IMR-90 (cell line): ENCODE measurements around the gene ZXDC. TPM values are rescaled to one million over a fixed set of nuclear protein-coding genes. Genes with fewer than 3 reads are reported as not detected.

Experiments used
- ATAC-seq: fragments of 200-7000 bp; cut with Tn5 transposase; 2 replicates; pipeline ENCODE4 v1.9.1; 2020; ENCODE audit warnings: low read depth, mild to moderate bottlenecking, moderate library complexity
- BruUV-seq: library from RNA; stranded (reverse); fragments of 400-500 nt; replicated peaks from 2 replicates; lab custom pipeline; 2021; lab: Mats Ljungman, UMichigan
- CTCF ChIA-PET: fragments of 300-600 bp; formaldehyde crosslinking; extraction: SDS; loops from one replicate; lab custom pipeline; 2021; ENCODE audit warnings: antibody characterized with exemption; lab: Yijun Ruan, JAX
- POLR2A ChIA-PET: fragments of 300-600 bp; sonication (Branson Sonifier 250); formaldehyde crosslinking; loops from one replicate; lab custom pipeline; 2022; ENCODE audit warnings: antibody characterized with exemption; ENCODE audit not compliant: unreplicated experiment; lab: Charles Lee
- DNase-seq: peaks from one replicate; pipeline ENCODE4 v3.0.0; 2013
- H2AFZ ChIP-seq: replicated peaks from 2 replicates; pipeline ENCODE3; 2013; ENCODE audit warnings: low read length, mild to moderate bottlenecking; ENCODE audit not compliant: poor library complexity
- H2AK5ac ChIP-seq: 2 replicates; pipeline ENCODE4 v1.6.1; 2013; ENCODE audit warnings: low read depth, low read length, inconsistent platforms
- H2AK9ac ChIP-seq: replicated peaks from 2 replicates; pipeline ENCODE3; 2013; ENCODE audit warnings: mild to moderate bottlenecking, low read depth, low read length, moderate library complexity; ENCODE audit not compliant: poor library complexity
- H2BK120ac ChIP-seq: 2 replicates; pipeline ENCODE4 v1.6.1; 2013; ENCODE audit warnings: low read depth, low read length, inconsistent platforms
- H2BK15ac ChIP-seq: 3 replicates; pipeline ENCODE4 v1.6.1; 2013; ENCODE audit warnings: low read depth, low read length, inconsistent platforms
- H2BK20ac ChIP-seq: 2 replicates; pipeline ENCODE4 v1.6.1; 2013; ENCODE audit warnings: low read depth, mild to moderate bottlenecking, inconsistent platforms, low read length, moderate library complexity
- H2BK5ac ChIP-seq: 2 replicates; pipeline ENCODE4 v1.6.1; 2013; ENCODE audit warnings: mild to moderate bottlenecking, low read depth, low read length, inconsistent platforms; ENCODE audit not compliant: poor library complexity, severe bottlenecking
- H3K14ac ChIP-seq: replicated peaks from 2 replicates; pipeline ENCODE4 v1.6.1; 2013; ENCODE audit warnings: low read depth, low read length, inconsistent platforms
- H3K18ac ChIP-seq: 2 replicates; pipeline ENCODE4 v1.6.1; 2013; ENCODE audit warnings: low read depth, low read length, control low read depth
- H3K23ac ChIP-seq: 2 replicates; pipeline ENCODE4 v1.6.1; 2013; ENCODE audit warnings: low read depth, low read length, inconsistent platforms
- H3K27ac ChIP-seq: 2 replicates; pipeline ENCODE4 v1.5.1; 2013; ENCODE audit warnings: mild to moderate bottlenecking, control low read depth, low read length; ENCODE audit not compliant: insufficient read depth
- H3K27me3 ChIP-seq: 2 replicates; pipeline ENCODE4 v1.6.1; 2013; ENCODE audit warnings: low read length; ENCODE audit not compliant: control insufficient read depth, insufficient read depth
- H3K36me3 ChIP-seq: 2 replicates; pipeline ENCODE4 v1.6.1; 2013; ENCODE audit warnings: low read length, mixed read lengths; ENCODE audit not compliant: control insufficient read depth, insufficient read depth
- H3K4ac ChIP-seq: 2 replicates; pipeline ENCODE4 v1.6.1; 2013; ENCODE audit warnings: low read depth, low read length, inconsistent platforms
- H3K4me1 ChIP-seq: 2 replicates; pipeline ENCODE4 v1.6.1; 2013; ENCODE audit warnings: low read length, mixed read lengths; ENCODE audit not compliant: control insufficient read depth, insufficient read depth
- H3K4me2 ChIP-seq: 2 replicates; pipeline ENCODE4 v1.6.1; 2013; ENCODE audit warnings: low read depth, mild to moderate bottlenecking, control low read depth, low read length, moderate library complexity
- H3K4me3 ChIP-seq: 2 replicates; pipeline ENCODE4 v1.5.1; 2013; ENCODE audit warnings: low read depth, mild to moderate bottlenecking, control low read depth, low read length, moderate library complexity; ENCODE audit not compliant: insufficient read depth
- H3K56ac ChIP-seq: 2 replicates; pipeline ENCODE4 v1.6.1; 2013; ENCODE audit warnings: low read length, inconsistent platforms; ENCODE audit not compliant: insufficient read depth; ENCODE audit errors: extremely low read depth
- H3K79me1 ChIP-seq, 2 experiments: 2 replicates each; pipeline ENCODE4 v1.6.1; 2013; ENCODE audit warnings: low read length in 2 of 2, inconsistent platforms in 1 of 2, low read depth in 1 of 2
- H3K9ac ChIP-seq: 2 replicates; pipeline ENCODE4 v1.6.1; 2013; ENCODE audit warnings: low read depth, low read length, control low read depth
- H3K9me1 ChIP-seq: 2 replicates; pipeline ENCODE4 v1.6.1; 2013; ENCODE audit warnings: low read length, inconsistent platforms; ENCODE audit not compliant: insufficient read depth
- H3K9me3 ChIP-seq: 2 replicates; pipeline ENCODE4 v1.6.1; 2013; ENCODE audit warnings: low read length; ENCODE audit not compliant: control insufficient read depth, insufficient read depth
- H4K20me1 ChIP-seq: 2 replicates; pipeline ENCODE4 v1.6.1; 2013; ENCODE audit warnings: low read length, inconsistent platforms; ENCODE audit not compliant: insufficient read depth
- H4K5ac ChIP-seq: 2 replicates; pipeline ENCODE4 v1.6.1; 2013; ENCODE audit warnings: mild to moderate bottlenecking, low read depth, low read length, control low read depth
- H4K8ac ChIP-seq, 2 experiments: 2 replicates each; pipeline ENCODE4 v1.6.1; 2013; ENCODE audit warnings: low read depth in 2 of 2, low read length in 2 of 2, control low read depth in 1 of 2, inconsistent platforms in 1 of 2
- H4K91ac ChIP-seq: 2 replicates; pipeline ENCODE4 v1.6.1; 2013; ENCODE audit warnings: low read depth, low read length, inconsistent platforms; ENCODE audit not compliant: insufficient read depth
- POLR2A ChIP-seq: IDR thresholded peaks from 2 replicates; pipeline ENCODE4 v1.6.1; 2012; ENCODE audit warnings: mild to moderate bottlenecking, low read depth, low read length
- RFX5 ChIP-seq: IDR thresholded peaks from 2 replicates; pipeline ENCODE4 v1.8.0; 2012; ENCODE audit warnings: low read depth, mild to moderate bottlenecking, low read length, moderate library complexity
- SMC3 ChIP-seq: fragments of 150-350 bp; IDR thresholded peaks from 2 replicates; pipeline ENCODE4 v1.6.1; 2016; ENCODE audit warnings: low read depth, mild to moderate bottlenecking, antibody characterized with exemption, low read length, moderate library complexity
- WGBS, 2 experiments: methylation state at CpG; one replicate each; pipeline versions ENCODE4 v1.1.5 to v1.1.7; 2013; ENCODE audit warnings: missing lambda C conversion rate in 2 of 2; ENCODE audit not compliant: insufficient read length in 1 of 2; ENCODE audit errors: extremely low coverage in 2 of 2; 5-methylcytosine and 5-hydroxymethylcytosine counted together
- dilution Hi-C: fragments of 300-500 bp; cut with HindIII; formaldehyde crosslinking; loops from one replicate; pipeline ENCODE4 v1.14.3; 2018; ENCODE audit warnings: low sequenced_read_pairs; ENCODE audit not compliant: unreplicated experiment
- in situ Hi-C: fragments of 300-500 bp; cut with MboI; formaldehyde crosslinking; loops from 3 replicates; pipeline ENCODE4 v1.14.3; 2019; ENCODE audit warnings: low sequenced_read_pairs, inconsistent platforms, mixed read lengths
- intact Hi-C: fragments of 100-400 bp; cut with micrococcal nuclease; formaldehyde crosslinking; loops from 2 replicates; pipeline ENCODE4 v1.10.0; 2022
- polyA plus RNA-seq, 3 experiments: library from polyadenylated mRNA; depleted of rRNA; stranded (reverse); fragments of >200 nt; gene quantifications; 2 replicates each; pipeline ENCODE4 v1.2.3, GENCODE V29; 2012; ENCODE audit warnings: low replicate concordance in 1 of 3
- total RNA-seq: library from RNA; depleted of rRNA; stranded (reverse); fragments of >200 nt; gene quantifications from 2 replicates; pipeline ENCODE4 v1.2.3, GENCODE V29; 2012
- TF ChIP-seq, protein P1 (sequence below): conservative IDR thresholded peaks from 2 replicates; pipeline ENCODE4 v1.5.1; 2012; ENCODE audit warnings: mild to moderate bottlenecking, low read depth, low read length, improper control_type of control experiment

Gene ZXDC
- total and polyA plus RNA-seq, 2 of the 4 experiments (the other 2 are of a cell fraction) = 11.5 to 14.3 TPM

DNA sequence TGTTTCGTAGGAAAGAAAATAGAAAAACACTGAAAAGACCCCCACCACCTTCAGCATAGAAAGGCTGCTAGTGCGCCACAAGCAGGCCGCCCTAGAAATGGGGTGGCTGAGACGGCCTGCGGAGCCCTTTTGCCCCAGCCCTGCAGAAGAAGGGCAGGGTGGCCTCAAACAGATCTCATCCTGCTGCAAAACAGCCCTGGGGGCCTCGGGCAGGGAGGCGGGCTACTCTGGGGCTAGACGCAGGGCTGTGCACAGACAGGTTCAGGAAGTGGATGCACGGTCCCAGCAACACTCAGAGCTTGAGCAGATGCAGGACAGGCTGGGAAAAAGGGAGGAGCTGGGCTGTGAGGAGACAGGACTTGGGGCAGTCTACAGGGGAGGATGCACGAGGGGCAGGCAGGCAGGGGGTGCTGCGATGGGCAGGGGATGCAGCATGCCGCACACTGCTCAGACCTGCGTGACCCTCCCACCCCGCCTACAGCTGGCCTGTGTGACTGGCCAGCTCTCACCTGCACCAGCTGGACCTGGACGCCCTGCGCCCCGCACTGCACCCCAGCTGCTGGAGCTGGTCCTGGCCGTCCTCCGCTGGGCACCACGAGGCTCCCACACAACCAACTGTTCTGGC, 34.3 kb downstream of the ZXDC start:
- no peak for DNase-seq
- dilution Hi-C loops (no loop called here), in situ Hi-C loops (no loop called here), intact Hi-C loops (no loop called here)
- no TSS peak for BruUV-seq
- Histone ChIP-seq H3K27ac (no peak overlapping the region), H4K5ac (no peak overlapping the region), H3K9me3 (no peaks in the 10 kb centered on the region), H4K91ac (no peak overlapping the region), H3K14ac (no peak overlapping the region), H3K79me1 (peaks cover 0 to 4% of the 10 kb centered on the region in 2 experiments; a peak in 3 of 4 replicates), H2BK20ac (no peak overlapping the region), H3K27me3 (no peaks in the 10 kb centered on the region), H2BK5ac (no peak overlapping the region), H2AK5ac (no peak overlapping the region), H3K56ac (no peak overlapping the region), H3K4me3 (no peak overlapping the region), H2BK120ac (no peak overlapping the region), H2AK9ac (no peak overlapping the region), H3K36me3 (peaks cover 2% of the 10 kb centered on the region; the same call in 1 of the 2 replicates), H3K9me1 (peaks cover 12% of the 10 kb centered on the region; the same call in 1 of the 2 replicates), H3K4me2 (no peak overlapping the region), H3K4ac (no peak overlapping the region), H2AFZ (no peak overlapping the region), H4K8ac (no peak overlapping the region), H4K20me1 (peaks cover 3% of the 10 kb centered on the region; the same call in 1 of the 2 replicates), H3K9ac (no peak overlapping the region), H3K23ac (no peak overlapping the region), H3K18ac (no peak overlapping the region), H3K4me1 (peaks cover 2% of the 10 kb centered on the region), H2BK15ac (no peak overlapping the region)
- ChIA-PET CTCF (no interaction called here), POLR2A (no interaction called here)
- TF ChIP-seq, protein P1, sequence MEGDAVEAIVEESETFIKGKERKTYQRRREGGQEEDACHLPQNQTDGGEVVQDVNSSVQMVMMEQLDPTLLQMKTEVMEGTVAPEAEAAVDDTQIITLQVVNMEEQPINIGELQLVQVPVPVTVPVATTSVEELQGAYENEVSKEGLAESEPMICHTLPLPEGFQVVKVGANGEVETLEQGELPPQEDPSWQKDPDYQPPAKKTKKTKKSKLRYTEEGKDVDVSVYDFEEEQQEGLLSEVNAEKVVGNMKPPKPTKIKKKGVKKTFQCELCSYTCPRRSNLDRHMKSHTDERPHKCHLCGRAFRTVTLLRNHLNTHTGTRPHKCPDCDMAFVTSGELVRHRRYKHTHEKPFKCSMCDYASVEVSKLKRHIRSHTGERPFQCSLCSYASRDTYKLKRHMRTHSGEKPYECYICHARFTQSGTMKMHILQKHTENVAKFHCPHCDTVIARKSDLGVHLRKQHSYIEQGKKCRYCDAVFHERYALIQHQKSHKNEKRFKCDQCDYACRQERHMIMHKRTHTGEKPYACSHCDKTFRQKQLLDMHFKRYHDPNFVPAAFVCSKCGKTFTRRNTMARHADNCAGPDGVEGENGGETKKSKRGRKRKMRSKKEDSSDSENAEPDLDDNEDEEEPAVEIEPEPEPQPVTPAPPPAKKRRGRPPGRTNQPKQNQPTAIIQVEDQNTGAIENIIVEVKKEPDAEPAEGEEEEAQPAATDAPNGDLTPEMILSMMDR = no peak
- TF ChIP-seq RFX5 (no peak), SMC3 (no peak), POLR2A (no peak)
- WGBS, 2 experiments = 79% methylated on average over 9 of the region's 20 CpGs; no CpG with 5 or more reads in 1 of the 2 experiments
- ATAC-seq = no peak
